HG03342 (cell line): Measurements from ENCODE around the gene CXXC4.

ENCODE experiments used
- ATAC-seq: cut with Tn5 transposase; IDR thresholded peaks from one replicate; pipeline ENCODE4 v1.9.1; 2021; ENCODE audit warnings: mild to moderate bottlenecking, moderate library complexity; ENCODE audit not compliant: unreplicated experiment

CXXC4 gene

GRCh38 chr4:104490096-104490769 is 4.5 kb downstream of the CXXC4 start:
- peak; percentile 36 for ATAC-seq

DNA sequence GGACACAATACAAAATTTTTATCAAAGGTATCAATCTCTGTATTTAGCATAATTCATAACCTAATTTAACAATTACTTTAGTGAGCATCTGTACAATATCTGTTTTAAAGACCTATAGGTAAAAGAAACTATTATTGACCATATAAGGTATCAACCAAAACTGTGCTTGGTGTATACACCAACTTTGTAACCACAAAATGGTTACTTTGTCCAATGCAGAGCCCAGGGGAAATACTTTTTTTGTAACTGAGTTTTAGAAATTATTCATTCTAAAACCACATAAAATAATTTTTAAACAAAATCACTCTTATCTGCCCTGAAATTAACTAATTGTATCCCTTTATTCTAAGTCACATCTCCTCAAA is 5.0 kb downstream of the CXXC4 start:
- ATAC-seq = no peak

DNA sequence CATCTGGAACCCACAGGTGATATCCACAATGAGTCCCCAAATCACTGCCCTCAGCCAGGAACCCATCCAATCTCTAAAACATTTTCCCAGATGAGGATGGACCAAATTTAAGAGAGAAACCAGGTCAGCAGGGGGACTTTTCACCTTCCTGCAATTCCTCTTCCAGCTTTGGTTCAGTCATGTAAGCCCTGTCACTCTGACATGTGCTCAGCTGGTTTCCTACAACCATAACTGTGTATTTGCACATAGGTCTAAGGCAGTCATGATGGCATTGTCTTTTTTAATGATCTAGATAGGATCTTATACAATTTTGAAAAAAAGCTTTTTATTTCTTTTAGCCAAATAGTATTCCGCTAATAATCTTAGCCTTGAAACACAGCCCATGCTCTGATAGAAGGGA is 6.5 kb downstream of the CXXC4 start:
- ATAC-seq = no peak

- no peak for ATAC-seq
Measured at GRCh38 chr4:104486716-104487504, 7.8 kb downstream of the CXXC4 start.

- no peak for ATAC-seq
Measured at GRCh38 chr4:104475652-104476051, 19.0 kb downstream of the CXXC4 start.

DNA sequence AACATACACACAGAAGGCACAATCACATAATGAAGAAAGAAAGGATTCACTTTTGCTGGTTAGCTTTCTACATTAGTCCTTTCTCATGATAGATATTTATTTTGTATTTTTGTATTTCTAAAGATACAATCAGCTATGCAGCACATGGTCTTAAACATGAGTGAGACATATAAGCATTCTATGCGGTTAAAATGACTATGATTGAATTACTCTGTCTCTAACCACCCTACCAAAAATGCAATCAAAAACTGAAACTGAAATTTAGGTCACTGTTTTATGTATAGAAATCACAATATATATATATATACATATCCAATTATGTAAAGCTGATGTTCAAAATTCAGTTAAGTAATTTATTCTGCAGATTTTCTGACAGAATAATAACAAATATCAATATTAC is 21.9 kb downstream of the CXXC4 start:
- no peak for ATAC-seq

DNA sequence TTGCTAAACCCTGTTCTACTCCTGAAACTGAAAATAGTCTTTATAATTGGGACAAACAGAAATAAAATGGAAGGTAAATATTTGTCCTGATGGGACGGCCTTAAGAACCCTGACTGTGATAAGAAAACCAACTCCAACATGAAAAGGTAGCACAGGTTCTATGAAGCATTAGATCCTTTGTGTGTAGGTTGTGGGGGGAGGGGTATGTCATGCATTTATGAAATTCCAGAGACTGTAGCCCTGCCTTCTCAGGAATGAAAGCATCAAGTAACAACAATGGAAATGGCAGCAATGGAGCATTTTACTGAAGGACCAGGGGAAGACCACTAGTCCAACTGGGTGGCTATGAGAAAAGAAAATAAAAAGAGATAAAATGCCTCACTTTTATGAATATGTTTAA is 23.9 kb downstream of the CXXC4 start:
- no peak for ATAC-seq

DNA sequence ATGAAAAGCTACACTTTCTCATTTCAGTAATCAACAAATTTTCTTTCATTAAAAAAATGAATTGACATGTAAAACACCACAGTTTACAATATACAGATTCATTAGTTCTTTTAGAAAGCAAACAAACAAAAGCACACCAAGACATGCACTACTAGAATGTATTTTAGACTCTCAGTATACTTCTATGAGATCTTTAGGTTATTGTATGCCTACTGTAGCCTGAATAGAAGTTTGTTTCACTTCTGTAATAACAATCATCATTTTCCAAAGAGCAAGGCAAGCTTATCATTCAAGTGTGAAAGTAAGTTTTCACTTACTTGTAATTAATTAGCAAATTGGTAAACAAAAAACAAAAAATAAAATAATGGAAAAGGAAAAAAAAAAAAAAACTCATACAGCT is 24.9 kb downstream of the CXXC4 start:
- no peak for ATAC-seq

DNA sequence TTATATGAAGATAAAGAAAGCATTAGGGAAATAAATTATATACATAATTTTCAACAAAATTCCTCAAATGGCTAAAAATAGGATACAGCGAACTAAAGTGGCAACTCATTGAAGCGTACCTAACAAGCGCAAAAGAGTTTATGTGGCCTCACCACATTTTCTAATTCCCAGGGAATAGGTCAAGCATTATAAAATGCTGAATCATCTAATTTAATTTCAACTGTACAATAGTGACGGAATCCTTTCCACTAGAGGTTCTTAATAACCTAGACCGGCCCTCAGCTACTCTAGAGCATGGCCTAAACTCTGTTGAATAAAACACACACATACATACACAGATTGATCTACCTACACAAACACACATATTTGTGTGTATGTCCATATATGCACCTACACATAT is 29.1 kb downstream of the CXXC4 start:
- ATAC-seq = no peak

GRCh38 chr4:104465201-104465600 is 29.5 kb downstream of the CXXC4 start:
- no peak for ATAC-seq

DNA sequence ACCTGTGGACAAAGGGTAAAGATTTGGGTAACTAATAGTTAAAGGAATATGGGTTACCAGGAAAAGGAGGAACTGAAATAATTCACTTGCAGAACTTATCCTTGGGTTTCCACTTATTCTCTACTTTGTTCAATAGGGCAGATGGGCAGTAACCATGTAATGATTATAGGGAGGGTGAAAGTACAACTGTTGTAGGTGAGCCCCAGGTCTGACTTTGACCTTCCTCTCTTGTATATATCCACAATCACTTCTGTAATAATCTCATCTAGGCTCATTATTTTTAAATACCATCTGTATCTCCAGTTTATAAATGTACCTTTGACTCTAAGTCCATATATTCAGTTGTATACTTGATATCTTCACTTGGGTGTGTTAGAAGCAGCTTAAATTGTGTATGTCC is 32.1 kb downstream of the CXXC4 start:
- no peak for ATAC-seq

- ATAC-seq = no peak
Measured at GRCh38 chr4:104457308-104457981, 37.2 kb downstream of the CXXC4 start.

GRCh38 chr4:104451573-104451972 is 43.1 kb downstream of the CXXC4 start:
- peak; percentile 75 for ATAC-seq

DNA sequence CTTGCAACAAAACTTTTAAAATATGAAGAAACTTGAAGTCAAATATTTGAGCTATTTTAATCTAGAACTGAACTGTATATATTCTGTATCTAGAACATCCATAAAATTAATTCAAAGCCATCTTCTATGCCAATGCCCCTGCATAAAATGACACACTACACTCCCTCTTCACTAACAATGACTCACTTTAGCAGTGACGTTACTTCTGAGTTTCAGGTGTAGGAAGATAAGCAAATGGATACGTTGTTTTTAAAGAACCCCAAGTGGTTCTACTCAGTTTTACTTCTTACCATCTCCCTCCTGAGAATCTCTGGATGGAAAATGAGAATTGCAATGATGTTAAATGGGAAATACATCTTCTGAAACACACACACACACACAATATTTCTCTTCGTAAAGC is 45.2 kb downstream of the CXXC4 start:
- no peak for ATAC-seq

DNA sequence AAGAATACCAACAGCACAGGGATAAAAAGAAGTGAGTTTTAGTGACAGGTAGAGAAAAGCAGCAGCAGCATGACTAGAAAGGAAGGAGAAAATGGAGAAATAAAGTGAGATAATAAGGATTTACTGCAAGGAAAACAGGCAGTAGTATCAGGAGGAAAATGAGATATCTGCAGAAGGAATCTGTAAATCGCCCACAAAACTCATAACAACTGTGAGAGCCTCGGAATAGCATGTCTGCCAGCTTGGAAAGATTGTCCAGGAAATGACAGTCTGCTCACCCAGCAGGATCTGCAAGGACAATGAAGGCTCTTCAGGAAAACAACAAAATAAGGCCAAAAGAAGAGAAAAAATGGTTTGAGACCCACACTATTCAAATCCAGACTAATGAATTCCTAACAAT is 47.4 kb downstream of the CXXC4 start:
- no peak for ATAC-seq

- no peak for ATAC-seq
Measured at GRCh38 chr4:104446431-104447278, 48.0 kb downstream of the CXXC4 start.

- ATAC-seq = no peak
Measured at GRCh38 chr4:104444685-104445084, 50.0 kb downstream of the CXXC4 start.

GRCh38 chr4:104436542-104436941 is 58.2 kb downstream of the CXXC4 start:
- ATAC-seq = no peak

GRCh38 chr4:104429150-104429741 is 65.4 kb downstream of the CXXC4 start:
- ATAC-seq = no peak

DNA sequence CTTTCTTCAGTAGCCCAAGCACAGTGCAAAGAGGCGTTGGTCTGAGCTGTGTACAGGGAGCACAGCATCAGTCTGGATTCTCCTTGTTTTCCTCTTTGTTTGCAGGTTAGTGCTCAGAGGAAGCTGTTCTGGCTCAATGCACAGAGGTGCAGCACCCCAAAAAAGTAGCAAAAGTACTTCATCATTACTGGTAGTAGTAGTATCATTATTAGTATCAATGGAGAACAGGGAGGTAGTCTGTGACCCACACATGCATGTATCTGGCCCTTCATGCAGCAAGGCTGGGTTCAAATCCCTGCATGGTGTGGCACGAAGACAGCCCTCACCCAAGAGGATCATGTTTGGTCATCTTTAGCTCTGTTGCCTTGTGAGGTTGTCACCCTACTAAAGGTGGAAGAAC is 68.7 kb downstream of the CXXC4 start:
- ATAC-seq = no peak

DNA sequence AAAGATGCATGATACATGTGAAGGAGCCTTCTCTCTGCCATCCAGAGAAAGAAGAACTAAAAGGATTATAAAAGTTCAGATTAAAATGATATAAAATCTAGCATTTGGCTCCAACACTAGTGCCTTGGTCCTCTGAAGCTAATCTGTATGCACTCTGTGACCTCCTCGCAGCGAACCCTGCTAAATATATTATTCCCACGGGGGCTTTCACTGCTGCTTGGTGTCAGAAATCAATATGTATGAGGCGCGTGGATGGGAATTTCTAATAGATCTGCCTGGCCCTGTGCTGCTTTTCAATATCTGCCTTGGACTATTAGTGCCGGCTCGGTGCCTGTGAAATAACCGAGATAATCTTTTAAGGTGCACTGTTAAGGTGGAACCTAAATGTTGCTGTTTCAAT is 69.7 kb downstream of the CXXC4 start:
- no peak for ATAC-seq
